GM15510 (cell line): ENCODE measurements around the gene LIPF.

Source experiments
- POLR2A ChIP-seq: IDR thresholded peaks from 3 replicates; pipeline ENCODE4 v1.6.1; 2011; ENCODE audit warnings: borderline replicate concordance; ENCODE audit not compliant: insufficient read length; ENCODE audit errors: extremely low read depth

The LIPF gene

GRCh38 chr10:88721392-88721791, 57.1 kb downstream of the LIPF start:
- no peak for TF ChIP-seq POLR2A

GRCh38 chr10:88725798-88726197, 61.6 kb downstream of the LIPF start:
- no peak for TF ChIP-seq POLR2A

- no peak for TF ChIP-seq POLR2A
Observed at GRCh38 chr10:88728107-88728763, 64.0 kb downstream of the LIPF start.
